Smooth muscle cell (in vitro differentiated cells): Measurements from ENCODE around the gene IQSEC3. TPM values are rescaled to one million over a fixed set of nuclear protein-coding genes. Genes with fewer than 3 reads are reported as not detected.

Experiments
- DNase-seq: peaks from one replicate; lab custom pipeline; 2025; ENCODE audit not compliant: unreplicated experiment; lab: John Stamatoyannopoulos, UW
- H2AFZ ChIP-seq: fragments of 200-600 bp; sonication (generic); 2 replicates; pipeline ENCODE4 v1.6.0; 2016; ENCODE audit warnings: antibody characterized with exemption, low read depth, mild to moderate bottlenecking
- H3F3A ChIP-seq: fragments of 200-600 bp; sonication (generic); 2 replicates; pipeline ENCODE4 v1.6.0; 2017; ENCODE audit warnings: antibody characterized with exemption, low read depth
- H3K27ac ChIP-seq: fragments of 200-600 bp; sonication (generic); 2 replicates; pipeline ENCODE4 v1.5.1; 2016; ENCODE audit warnings: low read depth, mild to moderate bottlenecking
- H3K27me3 ChIP-seq: fragments of 200-600 bp; sonication (generic); 2 replicates; pipeline ENCODE4 v1.6.1; 2016; ENCODE audit warnings: low read depth, mild to moderate bottlenecking
- H3K36me3 ChIP-seq: fragments of 200-600 bp; sonication (generic); 2 replicates; pipeline ENCODE4 v1.5.1; 2016; ENCODE audit warnings: low read depth
- H3K4me1 ChIP-seq: fragments of 200-600 bp; sonication (generic); 2 replicates; pipeline ENCODE4 v1.5.1; 2016; ENCODE audit warnings: low read depth
- H3K4me2 ChIP-seq: fragments of 200-600 bp; sonication (generic); 2 replicates; pipeline ENCODE4 v1.6.0; 2016; ENCODE audit warnings: mild to moderate bottlenecking
- H3K4me3 ChIP-seq: fragments of 200-600 bp; sonication (generic); 2 replicates; pipeline ENCODE4 v1.5.1; 2016; ENCODE audit warnings: mild to moderate bottlenecking
- H3K79me2 ChIP-seq: fragments of 200-600 bp; sonication (generic); 2 replicates; pipeline ENCODE4 v1.6.0; 2016; ENCODE audit warnings: low read depth, mild to moderate bottlenecking
- H3K9ac ChIP-seq: fragments of 200-600 bp; sonication (generic); 2 replicates; pipeline ENCODE4 v1.6.0; 2016; ENCODE audit warnings: low read depth
- H3K9me3 ChIP-seq: fragments of 200-600 bp; sonication (generic); replicated peaks from 2 replicates; pipeline ENCODE4 v1.5.1; 2016; ENCODE audit warnings: low read depth
- H4K20me1 ChIP-seq: fragments of 200-600 bp; sonication (generic); 2 replicates; pipeline ENCODE4 v1.6.0; 2016; ENCODE audit warnings: low read depth
- CTCF ChIP-seq: fragments of 200-600 bp; sonication (generic); IDR thresholded peaks from 2 replicates; pipeline ENCODE4 v1.5.1; 2017; ENCODE audit warnings: borderline replicate concordance, mild to moderate bottlenecking, antibody characterized with exemption; ENCODE audit not compliant: insufficient read depth, poor library complexity, severe bottlenecking
- WGBS: methylation state at CpG from one replicate; pipeline ENCODE4 v1.1.7; 2016; ENCODE audit warnings: low lambda C conversion rate; 5-methylcytosine and 5-hydroxymethylcytosine counted together
- polyA plus RNA-seq: library from polyadenylated mRNA; unstranded; fragments of >200 nt; fragmentation: Nextera tagmentation; extraction: Ambion mirVana; gene quantifications from 2 replicates; pipeline ENCODE4 v1.2.1, GENCODE V29; 2016
- total RNA-seq: library from RNA; depleted of rRNA; stranded (reverse); fragments of >200 nt; gene quantifications from 2 replicates; pipeline ENCODE4 v1.2.3, GENCODE V29; 2014

IQSEC3 gene
- total and polyA plus RNA-seq, 2 experiments from 2014 or later, result 0.72 to 2.4 TPM

GRCh38 chr12:168763-169525, 102.4 kb downstream of the IQSEC3 start:
- Histone ChIP-seq H3K79me2 (no peaks in the 10 kb centered on the region), H3K9me3 (no peaks in the 10 kb centered on the region), H3K27me3 (no peaks in the 10 kb centered on the region), H3K4me3 (no peak overlapping the region), H3K9ac (no peak overlapping the region), H4K20me1 (no peaks in the 10 kb centered on the region), H3K4me2 (peak overlapping the region; percentile 68), H3K27ac (peak overlapping the region; percentile 41), H3K36me3 (no peaks in the 10 kb centered on the region), H2AFZ (peak overlapping the region; percentile 56), H3F3A (no peaks in the 10 kb centered on the region), H3K4me1 (peaks cover 33% of the 10 kb centered on the region)
- TF ChIP-seq CTCF, result peak; percentile 7
- 43% methylated on average over 22 of the region's 22 CpGs for WGBS
- no peak for DNase-seq

- Histone ChIP-seq H3K4me2 (peak overlapping the region; percentile 68), H3K27ac (peak overlapping the region; percentile 41), H3K36me3 (no peaks in the 10 kb centered on the region), H3K9me3 (no peaks in the 10 kb centered on the region), H3K4me1 (peaks cover 25% of the 10 kb centered on the region), H3K4me3 (no peak overlapping the region), H3K27me3 (no peaks in the 10 kb centered on the region), H2AFZ (no peak overlapping the region), H3K79me2 (no peaks in the 10 kb centered on the region), H3F3A (no peaks in the 10 kb centered on the region), H4K20me1 (no peaks in the 10 kb centered on the region), H3K9ac (no peak overlapping the region)
- no peak for DNase-seq
- TF ChIP-seq CTCF, result peak; percentile 12
- WGBS, result 91% methylated on average over 17 of the region's 17 CpGs
Measured at GRCh38 chr12:169528-170370, 103.2 kb downstream of the IQSEC3 start.

- no peak for DNase-seq
- Histone ChIP-seq H3F3A (no peaks in the 10 kb centered on the region), H3K9me3 (no peaks in the 10 kb centered on the region), H3K79me2 (no peaks in the 10 kb centered on the region), H2AFZ (no peak overlapping the region), H4K20me1 (no peaks in the 10 kb centered on the region), H3K27me3 (no peaks in the 10 kb centered on the region), H3K36me3 (no peaks in the 10 kb centered on the region), H3K27ac (no peak overlapping the region), H3K9ac (no peak overlapping the region), H3K4me1 (peaks cover 23% of the 10 kb centered on the region), H3K4me3 (no peak overlapping the region), H3K4me2 (no peak overlapping the region)
- WGBS, result 86% methylated on average over 29 of the region's 29 CpGs
- no peak for TF ChIP-seq CTCF
Measured at GRCh38 chr12:170371-171225, 104.0 kb downstream of the IQSEC3 start.
